ENCODE measurements around the gene THAP3.
A peak's percentile ranks its signal among the peaks of the same experiment; 100 is the strongest.
"Not testable (repeated sequence)": the region's sequence is repeated elsewhere in the genome, so short reads cannot be mapped to it uniquely, and the experiment has no call there.

Gene THAP3

DNA sequence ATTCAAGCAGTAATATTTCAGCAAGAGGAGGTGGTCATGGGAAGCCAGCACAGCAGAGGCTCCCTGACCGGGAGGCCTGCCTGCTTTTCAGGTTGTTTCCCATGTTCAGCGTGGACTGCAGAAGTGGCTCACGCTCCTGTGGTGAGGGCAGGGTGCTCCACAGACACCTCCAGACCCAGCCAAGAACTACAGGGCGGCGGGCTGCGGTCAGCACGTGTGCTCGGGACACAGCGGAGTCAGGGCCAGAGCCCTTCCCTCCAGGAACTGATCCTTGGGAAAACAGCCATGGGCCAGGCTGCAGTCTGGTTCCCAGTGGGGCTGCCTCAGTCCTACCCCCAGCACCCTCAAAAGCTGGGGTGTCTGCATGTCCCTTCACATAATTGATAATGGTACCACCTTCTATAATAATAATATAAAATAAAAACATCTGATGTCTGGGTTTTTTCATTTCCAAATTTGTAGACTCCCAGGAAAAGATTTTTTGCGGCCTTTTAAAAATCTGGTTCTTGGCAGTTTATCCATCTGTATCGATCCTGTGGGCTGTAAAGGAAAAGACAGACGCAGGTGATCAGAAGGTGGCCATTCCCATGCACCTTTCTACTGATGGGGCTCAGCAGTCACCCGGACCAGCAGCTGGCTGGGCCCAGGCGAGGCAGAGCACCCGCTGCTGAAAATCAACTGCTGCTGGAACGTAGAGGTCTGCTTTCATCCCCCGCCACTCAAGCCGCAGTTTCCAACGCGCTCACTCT is 10.7 kb downstream of the THAP3 start:
- no peak for DNase-seq (ENCODE audit: low spot score)
- TF ChIP-seq, protein P1, sequence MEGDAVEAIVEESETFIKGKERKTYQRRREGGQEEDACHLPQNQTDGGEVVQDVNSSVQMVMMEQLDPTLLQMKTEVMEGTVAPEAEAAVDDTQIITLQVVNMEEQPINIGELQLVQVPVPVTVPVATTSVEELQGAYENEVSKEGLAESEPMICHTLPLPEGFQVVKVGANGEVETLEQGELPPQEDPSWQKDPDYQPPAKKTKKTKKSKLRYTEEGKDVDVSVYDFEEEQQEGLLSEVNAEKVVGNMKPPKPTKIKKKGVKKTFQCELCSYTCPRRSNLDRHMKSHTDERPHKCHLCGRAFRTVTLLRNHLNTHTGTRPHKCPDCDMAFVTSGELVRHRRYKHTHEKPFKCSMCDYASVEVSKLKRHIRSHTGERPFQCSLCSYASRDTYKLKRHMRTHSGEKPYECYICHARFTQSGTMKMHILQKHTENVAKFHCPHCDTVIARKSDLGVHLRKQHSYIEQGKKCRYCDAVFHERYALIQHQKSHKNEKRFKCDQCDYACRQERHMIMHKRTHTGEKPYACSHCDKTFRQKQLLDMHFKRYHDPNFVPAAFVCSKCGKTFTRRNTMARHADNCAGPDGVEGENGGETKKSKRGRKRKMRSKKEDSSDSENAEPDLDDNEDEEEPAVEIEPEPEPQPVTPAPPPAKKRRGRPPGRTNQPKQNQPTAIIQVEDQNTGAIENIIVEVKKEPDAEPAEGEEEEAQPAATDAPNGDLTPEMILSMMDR (IDR thresholded peaks at IDR 0.05; ENCODE audit: extremely low read depth, missing control alignments): no peak

DNA sequence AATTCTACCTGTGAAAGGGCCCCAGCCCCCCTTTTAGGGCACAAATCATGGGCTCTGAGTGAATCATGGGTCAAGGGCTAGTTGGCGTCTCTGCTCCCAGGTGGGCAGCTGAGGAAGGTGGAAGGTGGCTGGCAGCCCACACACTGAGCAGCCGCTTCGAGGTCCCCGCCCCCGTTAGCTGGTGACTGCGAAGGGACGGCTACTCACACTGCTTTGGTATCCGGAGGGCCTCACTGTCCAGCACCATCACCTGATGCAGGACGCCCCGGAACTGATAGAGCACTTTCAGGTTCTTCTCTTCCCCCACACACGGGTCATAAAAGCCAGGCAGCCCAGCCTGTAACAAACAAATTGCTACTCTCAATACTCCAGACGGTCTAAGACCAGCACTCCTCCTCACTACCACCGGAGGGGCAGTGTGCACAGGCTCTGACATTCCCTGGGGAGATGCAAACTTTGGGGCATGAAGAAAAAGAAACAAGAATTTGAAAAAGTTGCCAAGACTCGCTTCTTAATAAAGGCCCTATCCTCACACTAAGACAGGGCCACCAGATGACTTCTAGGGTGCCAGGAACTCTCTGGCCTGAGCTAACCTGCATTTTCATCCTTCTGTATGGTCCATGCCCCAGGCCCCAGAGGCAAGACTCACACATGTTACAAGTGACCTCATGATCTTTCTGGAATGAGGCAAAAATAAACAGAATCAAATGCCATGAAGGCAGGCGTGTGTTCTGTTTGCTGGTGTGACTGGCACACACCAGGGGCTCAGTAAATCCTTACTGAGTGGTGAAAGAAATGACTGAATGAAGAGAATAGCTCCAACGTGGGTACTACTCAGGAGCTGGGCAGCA is 11.5 kb downstream of the THAP3 start:
- DNase-seq (ENCODE audit: low spot score): no peak
- TF ChIP-seq, protein P1 (IDR thresholded peaks at IDR 0.05; ENCODE audit: extremely low read depth, missing control alignments): no peak

DNA sequence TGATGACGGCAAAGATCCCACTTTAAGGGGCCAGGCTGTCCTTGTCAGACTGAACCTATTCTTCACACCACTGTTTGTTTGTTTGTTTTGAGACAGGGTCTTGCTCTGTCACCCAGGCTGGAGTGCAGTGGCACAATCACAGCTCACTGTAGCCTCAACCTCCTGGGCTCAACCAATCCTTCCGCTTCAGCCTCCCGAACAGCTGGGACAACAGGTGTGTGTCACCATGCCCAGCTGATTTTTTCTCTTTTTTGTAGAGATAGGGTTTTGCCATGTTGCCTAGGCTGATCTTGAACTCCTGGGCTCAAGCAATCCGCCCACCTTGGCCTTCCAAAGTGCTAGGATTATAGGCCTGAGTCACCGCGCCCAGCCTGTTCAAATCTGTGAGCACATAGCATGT is 12.1 kb downstream of the THAP3 start:
- not testable (repeated sequence) for DNase-seq (ENCODE audit: low spot score)

DNA sequence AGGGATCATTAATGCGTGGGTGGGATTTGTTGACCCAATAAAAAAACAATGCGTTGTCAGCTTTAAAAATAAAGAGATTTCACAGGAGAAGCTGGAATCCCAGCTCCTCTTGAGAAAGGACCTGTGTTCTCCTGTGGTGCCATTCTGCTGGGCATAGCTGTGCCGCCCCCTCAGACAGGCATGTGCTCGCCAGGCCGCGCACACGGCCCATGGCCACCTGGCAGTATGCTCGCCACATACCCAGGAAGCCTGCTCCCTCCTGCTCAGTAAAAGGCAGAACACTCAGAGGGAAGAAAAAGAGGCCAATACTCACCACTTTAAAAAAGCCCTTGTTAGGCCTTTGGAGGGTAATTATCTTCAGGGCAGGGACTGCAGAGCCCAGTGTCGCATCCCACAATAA is 13.1 kb downstream of the THAP3 start:
- TF ChIP-seq, protein P1 (IDR thresholded peaks at IDR 0.05; ENCODE audit: extremely low read depth, missing control alignments): no peak

DNA sequence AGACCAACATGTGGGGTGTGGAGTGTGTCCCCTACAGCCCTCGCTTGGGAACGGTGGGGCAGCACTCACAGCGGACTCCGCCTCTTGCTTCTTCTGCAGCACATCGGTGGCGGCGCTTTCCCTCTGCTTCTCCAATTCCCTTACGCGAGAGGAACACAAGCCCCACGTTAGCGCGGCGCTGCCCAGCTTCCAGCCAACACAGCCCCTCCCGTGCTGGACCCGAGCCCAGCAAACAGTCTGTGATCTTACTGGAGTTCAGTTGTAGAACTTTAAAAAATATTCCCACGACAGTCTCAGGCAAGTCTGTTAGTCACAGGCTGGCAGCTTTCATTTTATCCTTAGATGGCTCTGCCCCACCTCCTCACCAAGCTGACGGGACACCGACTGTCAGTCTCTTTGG is 13.6 kb downstream of the THAP3 start:
- DNase-seq (ENCODE audit: low spot score): no peak
- TF ChIP-seq, protein P1 (IDR thresholded peaks at IDR 0.05; ENCODE audit: extremely low read depth, missing control alignments): no peak

More for the DNA sequence above, 13.1 kb downstream of the THAP3 start:
- no peak for DNase-seq (ENCODE audit: low spot score)

DNA sequence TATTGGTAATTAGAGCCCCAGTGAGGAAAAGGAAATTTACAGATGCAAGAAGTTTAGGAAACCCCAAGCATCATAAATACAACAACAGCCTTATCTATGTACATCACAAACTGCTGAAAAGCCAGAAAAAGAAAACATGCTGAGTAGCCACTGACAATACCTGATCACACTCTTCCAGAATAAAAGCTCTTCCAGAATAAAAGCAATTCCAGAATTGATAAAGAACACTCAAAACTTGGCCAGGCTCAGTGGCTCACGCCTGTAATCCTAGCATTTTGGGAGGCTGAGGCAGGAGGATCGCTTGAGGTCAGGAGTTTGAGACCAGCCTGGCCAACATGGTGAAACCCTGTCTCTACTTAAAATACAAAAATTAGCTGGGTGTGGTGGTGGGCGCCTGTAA is 16.2 kb downstream of the THAP3 start:
- DNase-seq (ENCODE audit: low spot score): not testable (repeated sequence)

DNA sequence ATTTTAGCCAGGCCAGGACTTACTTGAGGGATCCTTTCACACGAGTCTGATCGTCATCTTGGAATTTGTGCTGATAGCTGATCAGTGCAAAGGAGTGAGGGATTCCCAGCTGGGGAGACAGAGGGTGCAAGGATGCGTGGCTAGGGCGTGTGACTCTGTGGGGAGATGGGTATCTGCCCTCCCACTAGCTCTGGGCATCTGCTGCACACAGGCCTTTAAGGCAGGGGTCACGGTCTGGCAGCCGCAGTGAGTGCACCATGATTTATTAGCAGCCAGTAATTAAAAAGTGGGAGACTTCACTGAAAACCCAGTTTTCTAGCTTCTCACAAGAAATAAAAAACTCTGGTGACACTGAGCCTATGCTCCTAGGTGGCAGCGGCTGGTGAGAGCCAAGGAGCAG is 20.4 kb downstream of the THAP3 start:
- TF ChIP-seq, protein P1 (IDR thresholded peaks at IDR 0.05; ENCODE audit: extremely low read depth, missing control alignments): no peak

DNA sequence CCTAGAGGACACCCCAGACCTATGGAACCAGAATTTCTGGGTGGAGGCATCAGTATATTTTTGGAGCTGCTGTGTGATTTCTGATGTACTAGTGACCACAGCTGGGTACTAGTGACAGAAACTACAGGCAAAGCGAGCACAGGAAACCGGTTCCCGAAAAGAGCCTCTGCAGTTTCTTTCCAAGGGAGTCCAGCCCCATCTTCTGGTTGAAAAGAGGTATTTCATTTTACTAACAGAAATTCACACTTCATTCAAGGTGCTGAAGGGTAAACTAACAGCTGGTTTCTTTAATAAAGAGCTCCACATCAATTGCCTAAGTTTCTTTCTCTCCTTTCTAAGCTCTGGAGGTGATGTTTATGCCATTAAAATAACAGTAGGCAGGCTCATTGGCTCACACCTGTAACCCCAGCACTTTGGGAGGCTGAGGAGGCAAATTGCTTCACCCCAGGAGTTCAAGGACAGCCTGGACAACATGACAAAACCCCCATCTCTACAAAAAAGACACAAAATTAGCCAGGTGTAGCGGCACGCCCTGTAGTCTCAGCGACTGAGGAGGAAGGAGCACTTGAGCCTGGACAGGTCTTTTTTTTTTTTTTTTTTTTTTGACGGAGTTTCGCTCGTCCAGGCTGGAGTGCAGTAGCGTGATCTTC is 22.0 kb downstream of the THAP3 start:
- TF ChIP-seq, protein P1 (IDR thresholded peaks at IDR 0.05; ENCODE audit: extremely low read depth, missing control alignments): no peak
- DNase-seq (ENCODE audit: low spot score): peak; percentile 59

More for the DNA sequence above, 20.4 kb downstream of the THAP3 start:
- no peak for DNase-seq (ENCODE audit: low spot score)
